Fibroblast of skin of left biceps (primary cell): ENCODE measurements around the gene EXOC6.
"Not testable (repeated sequence)": the region's sequence is repeated elsewhere in the genome, so short reads cannot be mapped to it uniquely, and the experiment has no call there.

Source experiments
- DNase-seq, 2 experiments: peaks; one replicate each; pipeline ENCODE4 v3.0.0-alpha.2; 2013; ENCODE audit warnings: low read depth in 2 of 2

EXOC6 gene

DNA sequence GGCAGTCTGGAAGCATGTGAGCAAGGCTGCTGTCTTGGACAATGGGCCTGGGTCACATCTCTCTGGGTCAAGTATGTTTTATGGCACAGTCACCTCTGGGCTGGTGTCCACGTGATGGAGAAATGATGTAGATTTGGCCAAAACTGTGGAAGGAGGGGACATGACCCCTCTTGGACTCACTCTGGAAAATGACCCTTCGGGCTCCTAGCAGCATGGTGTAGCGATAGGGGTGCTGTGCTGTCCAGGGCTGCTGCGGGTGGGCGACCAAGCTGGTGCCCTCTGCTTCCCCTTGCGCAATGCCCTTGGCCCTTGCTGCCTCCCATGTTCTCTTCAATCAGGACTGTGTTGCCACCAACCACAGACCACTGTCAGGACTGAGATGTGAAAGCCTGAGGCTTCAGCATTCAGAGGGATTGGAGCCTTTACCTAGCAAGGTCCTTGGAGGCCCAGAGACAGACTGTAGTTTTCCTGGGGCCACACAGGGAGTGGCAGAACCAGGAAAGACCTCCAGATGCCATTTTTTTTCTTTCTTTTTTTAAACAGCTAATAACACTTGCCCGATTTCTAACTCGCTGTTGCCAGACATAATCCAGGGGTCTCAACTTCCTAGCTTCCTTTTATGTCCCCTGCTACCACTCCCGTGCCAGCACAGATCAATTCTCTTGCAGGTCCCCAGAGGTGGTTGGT, 231.5 kb downstream of the EXOC6 start:
- no peak for DNase-seq

DNA sequence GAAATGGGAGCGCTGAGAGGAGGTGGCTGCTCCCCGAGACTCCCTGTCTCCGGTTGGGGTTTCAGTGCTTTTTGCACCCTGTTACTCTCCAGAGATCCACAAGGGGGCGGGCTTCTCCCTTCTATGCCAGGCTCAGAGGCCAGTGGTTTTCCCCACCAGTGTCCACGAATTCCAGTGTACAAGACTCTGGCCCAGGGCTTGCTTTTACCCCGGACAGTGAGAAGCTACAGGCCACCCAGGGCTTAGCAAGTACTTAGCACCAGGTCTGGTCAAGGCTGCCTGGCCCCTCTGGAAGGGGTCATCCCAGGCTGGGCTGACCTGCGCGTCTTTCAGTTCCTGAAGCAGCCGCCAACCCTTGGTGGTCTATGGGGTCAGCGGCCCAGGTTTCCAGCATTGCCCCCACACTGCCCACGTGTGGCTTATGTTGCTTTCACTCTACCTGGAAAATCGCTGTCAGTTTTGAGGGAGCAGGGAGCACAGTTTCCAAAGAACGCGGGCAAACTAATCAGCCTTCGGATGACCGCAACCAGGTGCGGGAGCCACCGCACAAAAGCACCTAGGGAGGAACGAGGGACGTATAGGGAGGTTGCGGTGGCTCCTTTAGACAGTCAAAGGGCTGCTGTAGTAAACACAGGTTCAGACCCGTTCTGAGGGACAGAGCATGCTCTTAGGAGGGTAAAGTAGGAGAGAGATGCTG, 232.2 kb downstream of the EXOC6 start:
- no peak for DNase-seq

DNA sequence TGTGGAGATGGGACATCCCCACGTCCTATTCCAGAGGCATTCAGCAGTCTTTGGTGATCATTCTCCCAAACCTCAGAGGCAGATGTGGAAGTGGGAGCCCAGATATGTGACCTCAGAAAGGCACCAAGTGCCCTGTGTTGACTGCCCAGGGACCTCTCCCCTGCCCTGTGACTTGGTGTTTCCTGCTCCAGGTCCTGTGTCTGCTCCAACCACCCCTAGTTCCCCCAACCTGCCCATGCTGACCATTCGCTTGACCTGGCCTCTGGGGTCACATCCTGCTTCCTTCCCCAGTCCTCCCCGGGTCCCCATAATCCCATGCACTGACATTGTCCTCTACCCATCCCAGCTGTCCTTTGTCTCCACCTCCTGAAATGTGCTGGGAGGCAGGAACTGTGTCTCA, 233.0 kb downstream of the EXOC6 start:
- no peak for DNase-seq

GRCh38 chr10:93081834-93082233, 233.5 kb downstream of the EXOC6 start:
- DNase-seq, result peak in 1 of 2 experiments; percentile 10

GRCh38 chr10:93083743-93084539, 235.6 kb downstream of the EXOC6 start:
- DNase-seq, result no peak

- no peak for DNase-seq
Measured at GRCh38 chr10:93085272-93085859, 237.0 kb downstream of the EXOC6 start.

GRCh38 chr10:93086289-93086688, 238.0 kb downstream of the EXOC6 start:
- DNase-seq, result no peak

DNA sequence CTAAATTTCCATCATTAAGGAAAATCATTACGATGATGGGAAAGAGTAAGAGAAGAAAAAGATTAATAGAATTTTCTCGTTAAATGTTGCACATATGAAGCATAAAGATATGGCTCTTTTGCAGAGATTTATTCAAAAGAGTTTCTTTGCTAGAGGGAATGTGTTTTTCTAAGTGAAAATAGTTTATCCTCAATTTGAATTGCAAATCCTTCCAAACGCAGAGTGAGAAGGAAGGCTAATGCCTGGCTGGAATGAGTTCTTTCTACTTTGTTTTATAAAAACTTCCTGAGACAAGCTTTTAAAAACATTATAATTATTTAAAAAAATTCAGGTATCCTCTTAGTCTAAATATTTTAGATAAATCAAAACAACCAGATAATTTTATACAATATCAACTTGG, 239.5 kb downstream of the EXOC6 start:
- no peak for DNase-seq

- DNase-seq, result no peak
Measured at GRCh38 chr10:93088466-93088865, 240.1 kb downstream of the EXOC6 start.

DNA sequence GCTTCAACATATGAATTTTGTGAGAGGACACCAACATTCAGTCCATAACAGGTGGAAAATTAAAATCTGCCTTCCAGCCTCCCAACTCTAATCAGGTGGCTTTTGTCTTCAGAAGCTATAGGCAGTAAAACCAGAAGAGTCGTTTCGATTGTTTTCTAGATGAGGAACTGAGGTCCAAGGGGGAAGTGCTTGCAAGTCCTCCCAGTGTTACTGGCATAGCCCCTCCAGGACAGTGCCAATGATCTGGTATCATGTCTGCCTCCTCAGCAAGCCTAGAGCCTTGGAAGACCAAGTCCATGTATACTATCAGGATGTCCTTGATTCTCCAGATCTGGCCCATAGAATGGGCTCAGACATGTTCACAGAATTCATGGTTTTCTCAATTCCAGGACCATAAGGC, 242.3 kb downstream of the EXOC6 start:
- no peak for DNase-seq

GRCh38 chr10:93091960-93092359, 243.6 kb downstream of the EXOC6 start:
- no peak for DNase-seq

- DNase-seq, result no peak
Measured at GRCh38 chr10:93095225-93095624, 246.9 kb downstream of the EXOC6 start.

- no peak for DNase-seq
Measured at GRCh38 chr10:93096901-93097300, 248.6 kb downstream of the EXOC6 start.

DNA sequence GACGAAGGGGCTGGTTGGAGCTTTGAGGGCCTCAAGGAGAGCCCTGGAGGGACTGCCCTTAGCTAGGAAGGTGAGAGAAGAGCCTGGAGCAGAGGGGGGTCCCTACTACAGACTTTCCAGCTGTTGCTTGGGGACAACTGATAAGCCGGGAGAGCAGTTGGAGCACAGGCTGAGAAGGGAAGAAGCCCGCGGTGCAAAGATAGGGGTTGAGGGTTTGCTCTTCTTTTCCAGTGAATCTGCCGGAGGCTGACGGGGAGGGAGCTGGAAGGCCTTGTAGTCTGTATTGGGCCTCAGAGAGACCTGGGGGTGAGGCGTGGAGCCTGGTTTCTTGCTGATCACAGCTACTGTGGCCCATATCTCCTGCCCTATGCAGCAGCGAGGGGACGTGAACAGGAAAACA, 249.1 kb downstream of the EXOC6 start:
- DNase-seq, result no peak

- DNase-seq, result no peak
Measured at GRCh38 chr10:93098816-93099215, 250.5 kb downstream of the EXOC6 start.

- DNase-seq, result no peak
Measured at GRCh38 chr10:93099670-93100069, 251.3 kb downstream of the EXOC6 start.

GRCh38 chr10:93101148-93101547, 252.8 kb downstream of the EXOC6 start:
- DNase-seq, result not testable (repeated sequence)

DNA sequence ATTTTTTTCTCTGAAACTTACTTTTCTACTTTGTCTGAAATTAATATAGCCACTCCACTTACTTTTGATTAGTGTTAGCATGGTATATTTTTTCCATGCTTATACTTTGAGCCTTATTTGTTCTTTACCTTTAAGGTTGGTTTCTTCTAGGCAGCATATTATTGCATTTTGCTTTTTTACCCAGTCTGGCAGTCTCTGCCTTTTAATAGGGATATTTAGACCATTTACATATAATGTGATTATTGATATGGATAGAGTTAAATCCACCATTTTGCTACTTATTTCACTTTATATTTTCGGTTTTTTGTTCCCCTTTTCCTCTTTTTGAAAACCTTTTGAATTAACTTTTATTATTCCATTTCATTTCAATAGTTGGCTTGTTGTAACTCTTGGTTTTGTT, 255.6 kb downstream of the EXOC6 start:
- no peak for DNase-seq

GRCh38 chr10:93106631-93107072, 258.3 kb downstream of the EXOC6 start:
- peak; percentile 12 to 24 for DNase-seq
